Measurements from ENCODE around the gene PPP1R1A.

- TF ChIP-seq CTCF (IDR thresholded peaks at IDR 0.05) (no peak), POLR2A (IDR thresholded peaks at IDR 0.05) (no peak)
Measured at GRCh38 chr12:54578778-54579177, 9.7 kb downstream of the PPP1R1A start.

Data from prostate gland (tissue), 2 donors.